Measurements from ENCODE around the gene TNFRSF12A. TPM values are rescaled to one million over a fixed set of nuclear protein-coding genes. Genes with fewer than 3 reads are reported as not detected.

Gene TNFRSF12A
- total RNA-seq, 1 donor from 2014 or later: 44.6 TPM

GRCh38 chr16:2992383-2993081 lies 27.6 kb upstream of the TNFRSF12A start:
- H3K4me1 Mint-ChIP-seq: peaks cover 28% of the 10 kb centered on the region
- no peak overlapping the region for H3K4me3 Mint-ChIP-seq
- no peaks in the 10 kb centered on the region for H3K36me3 Mint-ChIP-seq
- no peaks in the 10 kb centered on the region for H3K9me3 Mint-ChIP-seq
- H3K27ac Mint-ChIP-seq: no peak overlapping the region
- no peaks in the 10 kb centered on the region for H3K27me3 Mint-ChIP-seq (ENCODE audit: low read depth)
- TF ChIP-seq CTCF (IDR thresholded peaks at IDR 0.05; ENCODE audit: unreplicated experiment): no peak
- no peak for DNase-seq (ENCODE audit: low spot score in 2 of 2, unreplicated experiment in 2 of 2)

- H3K9me3 Mint-ChIP-seq: no peaks in the 10 kb centered on the region
- no peak for DNase-seq (ENCODE audit: low spot score in 2 of 2, unreplicated experiment in 2 of 2)
- H3K27ac Mint-ChIP-seq: no peak overlapping the region
- H3K4me3 Mint-ChIP-seq: no peak overlapping the region
- no peaks in the 10 kb centered on the region for H3K4me1 Mint-ChIP-seq
- no peaks in the 10 kb centered on the region for H3K36me3 Mint-ChIP-seq
- no peak for TF ChIP-seq CTCF (IDR thresholded peaks at IDR 0.05; ENCODE audit: unreplicated experiment)
- H3K27me3 Mint-ChIP-seq (ENCODE audit: low read depth): peaks cover 2% of the 10 kb centered on the region
Measured at GRCh38 chr16:2996298-2996697, 23.9 kb upstream of the TNFRSF12A start.

GRCh38 chr16:2999929-3000328 lies 20.2 kb upstream of the TNFRSF12A start:
- Mint-ChIP-seq H3K4me3 (no peak overlapping the region), H3K36me3 (no peaks in the 10 kb centered on the region), H3K4me1 (peaks cover 3% of the 10 kb centered on the region), H3K27me3 (ENCODE audit: low read depth) (peaks cover 11% of the 10 kb centered on the region), H3K9me3 (no peaks in the 10 kb centered on the region), H3K27ac (no peak overlapping the region)
- no peak for TF ChIP-seq CTCF (IDR thresholded peaks at IDR 0.05; ENCODE audit: unreplicated experiment)
- no peak for DNase-seq (ENCODE audit: low spot score in 2 of 2, unreplicated experiment in 2 of 2)

GRCh38 chr16:3000540-3000939 lies 19.6 kb upstream of the TNFRSF12A start:
- no peaks in the 10 kb centered on the region for H3K36me3 Mint-ChIP-seq
- DNase-seq (ENCODE audit: low spot score in 2 of 2, unreplicated experiment in 2 of 2): no peak
- H3K4me1 Mint-ChIP-seq: peaks cover 4% of the 10 kb centered on the region
- no peak overlapping the region for H3K4me3 Mint-ChIP-seq
- no peak for TF ChIP-seq CTCF (IDR thresholded peaks at IDR 0.05; ENCODE audit: unreplicated experiment)
- H3K9me3 Mint-ChIP-seq: no peaks in the 10 kb centered on the region
- H3K27ac Mint-ChIP-seq: no peak overlapping the region
- H3K27me3 Mint-ChIP-seq (ENCODE audit: low read depth): peaks cover 14% of the 10 kb centered on the region

- no peak for DNase-seq (ENCODE audit: low spot score in 2 of 2, unreplicated experiment in 2 of 2)
- Mint-ChIP-seq H3K27me3 (ENCODE audit: low read depth) (peaks cover 20% of the 10 kb centered on the region), H3K36me3 (no peaks in the 10 kb centered on the region), H3K9me3 (no peaks in the 10 kb centered on the region), H3K4me1 (peaks cover 7% of the 10 kb centered on the region), H3K27ac (no peak overlapping the region), H3K4me3 (no peak overlapping the region)
- no peak for TF ChIP-seq CTCF (IDR thresholded peaks at IDR 0.05; ENCODE audit: unreplicated experiment)
Measured at GRCh38 chr16:3001316-3001715, 18.9 kb upstream of the TNFRSF12A start.

Data from mesothelial cell of epicardium (in vitro differentiated cells).